Caco-2 (cell line): ENCODE results near the gene EMP1. TPM values are rescaled to one million over a fixed set of nuclear protein-coding genes. Genes with fewer than 3 reads are reported as not detected.

Source experiments
- BruUV-seq: library from RNA; stranded (reverse); fragments of 400-500 nt; replicated peaks from 2 replicates; lab custom pipeline; 2021; lab: Mats Ljungman, UMichigan
- CTCF ChIA-PET: fragments of 300-600 bp; sonication (Branson Sonifier 250); formaldehyde crosslinking; loops from one replicate; lab custom pipeline; 2022; ENCODE audit warnings: antibody characterized with exemption; lab: Charles Lee
- POLR2A ChIA-PET: fragments of 300-600 bp; sonication (Branson Sonifier 250); formaldehyde crosslinking; loops from one replicate; lab custom pipeline; 2022; ENCODE audit warnings: antibody characterized with exemption; lab: Charles Lee
- DNase-seq, 2 experiments: peaks; one replicate each; pipeline versions ENCODE4 v3.0.0 to v3.0.0-alpha.2; 2020 to 2022
- H3K27me3 ChIP-seq: replicated peaks from 2 replicates; pipeline ENCODE4 v1.6.0; 2011; ENCODE audit warnings: low read length; ENCODE audit not compliant: control insufficient read depth, insufficient read depth
- H3K36me3 ChIP-seq: 2 replicates; pipeline ENCODE4 v1.5.1; 2011; ENCODE audit warnings: low read length; ENCODE audit not compliant: control insufficient read depth, insufficient read depth
- H3K4me1 ChIP-seq: fragments of 250-450 bp; sonication (Bioruptor Pico); 2 replicates; pipeline ENCODE4 v1.5.1; 2020; ENCODE audit warnings: mild to moderate bottlenecking
- H3K4me3 ChIP-seq: 2 replicates; pipeline ENCODE4 v1.5.1; 2011; ENCODE audit warnings: low read depth, mild to moderate bottlenecking, control low read depth, low read length
- H3K9me3 ChIP-seq: fragments of 250-450 bp; sonication (Bioruptor Pico); 2 replicates; pipeline ENCODE4 v1.5.1; 2020; ENCODE audit warnings: mild to moderate bottlenecking, moderate library complexity
- H3K27ac Mint-ChIP-seq: one replicate; pipeline ENCODE4 v1.8.0; 2022; ENCODE audit warnings: mixed read lengths; ENCODE audit not compliant: unreplicated experiment
- H3K27me3 Mint-ChIP-seq: one replicate; pipeline ENCODE4 v1.8.0; 2022; ENCODE audit warnings: mixed read lengths; ENCODE audit not compliant: insufficient read depth, unreplicated experiment
- H3K36me3 Mint-ChIP-seq: one replicate; pipeline ENCODE4 v1.8.0; 2022; ENCODE audit warnings: mild to moderate bottlenecking, mixed read lengths; ENCODE audit not compliant: insufficient read depth, unreplicated experiment
- H3K4me1 Mint-ChIP-seq: one replicate; pipeline ENCODE4 v1.8.0; 2022; ENCODE audit warnings: low read depth, mixed read lengths; ENCODE audit not compliant: unreplicated experiment
- H3K4me3 Mint-ChIP-seq: one replicate; pipeline ENCODE4 v1.8.0; 2022; ENCODE audit warnings: mild to moderate bottlenecking, moderate library complexity, mixed read lengths; ENCODE audit not compliant: unreplicated experiment
- H3K9me3 Mint-ChIP-seq: one replicate; pipeline ENCODE4 v1.8.0; 2022; ENCODE audit warnings: mixed read lengths; ENCODE audit not compliant: unreplicated experiment
- CTCF ChIP-seq, 2 experiments: fragments of 200-600 bp in 1 of 2; IDR thresholded peaks; 1 replicate in 1 of 2; 2 replicates in 1 of 2; pipeline versions ENCODE4 v1.5.1 to v1.8.0; 2011 to 2022; ENCODE audit warnings: antibody characterized with exemption in 1 of 2, control low read depth in 1 of 2, inconsistent platforms in 1 of 2, low read depth in 1 of 2, low read length in 1 of 2, mild to moderate bottlenecking in 1 of 2, moderate library complexity in 1 of 2; ENCODE audit not compliant: insufficient read depth in 1 of 2, severe bottlenecking in 1 of 2, unreplicated experiment in 1 of 2
- intact Hi-C: fragments of 100-400 bp; cut with micrococcal nuclease; formaldehyde crosslinking; loops from one replicate; pipeline ENCODE4 v1.10.0; 2022; ENCODE audit not compliant: unreplicated experiment
- total RNA-seq: library from RNA; stranded (reverse); gene quantifications from 2 replicates; pipeline ENCODE4 v1.2.3, GENCODE V29; 2022

Gene EMP1
- total RNA-seq, 1 experiment from 2014 or later = 6.6 TPM

GRCh38 chr12:13255792-13256691 is 59.5 kb downstream of the EMP1 start:
- ChIA-PET CTCF (interaction anchor here (0.6 to 2.6 kb wide), 58 partner anchors 10 to 911 kb away, joined by 3 to 29 read pairs (median 4); partner anchors contain the start of genes FAM234B and GRIN2B), POLR2A (interaction anchor here (0.8 kb wide), 1 partner anchor 298 kb away, joined by 5 read pairs; no protein-coding TSS in a partner anchor)
- no peaks in the 10 kb centered on the region for H3K9me3 ChIP-seq
- Mint-ChIP-seq H3K36me3 (peaks cover 7% of the 10 kb centered on the region), H3K27me3 (no peaks in the 10 kb centered on the region), H3K4me3 (peak overlapping the region; percentile 88), H3K27ac (peak overlapping the region; percentile 90), H3K9me3 (no peaks in the 10 kb centered on the region), H3K4me1 (peaks cover 24% of the 10 kb centered on the region)
- peak overlapping the region; percentile 37 for H3K4me3 ChIP-seq
- BruUV-seq = no TSS peak
- peak; percentile 96 to 99 for DNase-seq
- peaks cover 23% of the 10 kb centered on the region for H3K4me1 ChIP-seq
- H3K36me3 ChIP-seq = no peaks in the 10 kb centered on the region
- intact Hi-C loops = loop anchor here (1.0 to 10.0 kb wide), 7 partner anchors 107 to 911 kb away; partner anchors contain the start of gene GRIN2B
- peak; percentile 98 to 100 for TF ChIP-seq CTCF (IDR thresholded peaks at IDR 0.05; ENCODE audit: insufficient read depth in 1 of 2, low read depth in 1 of 2, low read length in 1 of 2, severe bottlenecking in 1 of 2, unreplicated experiment in 1 of 2)
- no peaks in the 10 kb centered on the region for H3K27me3 ChIP-seq

DNA sequence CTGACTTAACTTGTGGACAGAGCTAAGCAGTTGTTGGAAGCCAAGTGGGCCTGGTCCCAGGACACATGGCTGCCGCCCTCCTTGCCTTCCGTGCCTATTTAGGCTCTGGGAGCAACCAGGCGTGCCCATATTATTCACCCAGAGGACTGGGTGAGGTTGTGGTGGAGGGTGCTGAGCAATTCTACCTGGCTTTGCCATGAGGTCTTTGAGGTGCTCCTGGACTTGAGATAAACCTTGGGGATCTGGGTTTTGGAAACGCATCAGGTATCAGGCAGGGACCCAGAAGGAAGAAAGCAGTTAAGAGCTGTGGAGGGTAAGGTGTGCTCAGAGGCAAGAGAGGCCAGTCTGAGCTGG is 60.1 kb downstream of the EMP1 start:
- H3K27me3 ChIP-seq = no peaks in the 10 kb centered on the region
- no peak for TF ChIP-seq CTCF (IDR thresholded peaks at IDR 0.05; ENCODE audit: insufficient read depth in 1 of 2, low read depth in 1 of 2, low read length in 1 of 2, severe bottlenecking in 1 of 2, unreplicated experiment in 1 of 2)
- Mint-ChIP-seq H3K9me3 (no peaks in the 10 kb centered on the region), H3K27me3 (no peaks in the 10 kb centered on the region), H3K27ac (no peak overlapping the region), H3K36me3 (peaks cover 7% of the 10 kb centered on the region), H3K4me3 (no peak overlapping the region), H3K4me1 (peaks cover 22% of the 10 kb centered on the region)
- ChIA-PET POLR2A (no interaction called here), CTCF (interaction anchor here (0.8 to 2.6 kb wide), 13 partner anchors 11 to 911 kb away, joined by 3 to 22 read pairs (median 9); partner anchors contain the start of gene GRIN2B)
- intact Hi-C loops = loop anchor here (2.0 to 10.0 kb wide), 5 partner anchors 198 to 911 kb away; partner anchors contain the start of gene GRIN2B
- H3K36me3 ChIP-seq = no peaks in the 10 kb centered on the region
- H3K4me1 ChIP-seq = peaks cover 23% of the 10 kb centered on the region
- BruUV-seq = no TSS peak
- no peak overlapping the region for H3K4me3 ChIP-seq
- DNase-seq = no peak
- H3K9me3 ChIP-seq = no peaks in the 10 kb centered on the region

DNA sequence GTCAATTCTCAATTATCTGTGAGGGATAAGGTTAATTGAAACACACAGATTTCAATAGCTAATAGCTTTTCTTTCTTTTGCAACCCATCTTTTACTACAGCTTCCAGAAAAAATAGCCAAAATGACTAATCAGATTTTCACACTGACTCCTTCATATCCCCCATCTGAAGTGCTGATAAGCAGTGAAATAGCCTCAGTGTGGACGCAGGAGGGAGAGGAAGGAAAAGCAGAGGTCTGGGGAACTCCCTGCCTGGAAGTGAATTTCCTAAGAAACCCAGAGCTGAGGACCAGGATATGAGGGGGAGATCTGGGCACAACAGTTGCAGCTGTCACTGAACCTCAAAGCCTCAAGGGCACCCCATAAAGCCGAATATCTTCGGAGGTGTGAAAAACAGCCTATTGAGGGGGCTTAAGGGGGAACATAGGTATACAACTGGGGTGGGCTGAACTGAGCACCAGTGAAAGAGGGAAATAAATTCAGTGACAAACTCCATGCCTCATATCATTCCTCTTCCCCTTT is 60.9 kb downstream of the EMP1 start:
- Histone ChIP-seq H3K9me3 (no peaks in the 10 kb centered on the region), H3K4me3 (no peak overlapping the region), H3K27me3 (no peaks in the 10 kb centered on the region), H3K4me1 (peaks cover 23% of the 10 kb centered on the region), H3K36me3 (no peaks in the 10 kb centered on the region)
- BruUV-seq = no TSS peak
- ChIA-PET CTCF (interaction anchor here (1.0 kb wide), 1 partner anchor 89 kb away, joined by 4 read pairs; no protein-coding TSS in a partner anchor), POLR2A (interaction anchor here (1.0 kb wide), 1 partner anchor 725 kb away, joined by 4 read pairs; no protein-coding TSS in a partner anchor)
- H3K27me3 Mint-ChIP-seq = no peaks in the 10 kb centered on the region
- no peak for TF ChIP-seq CTCF (IDR thresholded peaks at IDR 0.05; ENCODE audit: insufficient read depth in 1 of 2, low read depth in 1 of 2, low read length in 1 of 2, severe bottlenecking in 1 of 2, unreplicated experiment in 1 of 2)
- peaks cover 7% of the 10 kb centered on the region for H3K36me3 Mint-ChIP-seq
- H3K27ac Mint-ChIP-seq = no peak overlapping the region
- intact Hi-C loops = loop anchor here (2.0 to 10.0 kb wide), 5 partner anchors 197 to 910 kb away; partner anchors contain the start of gene GRIN2B
- peaks cover 19% of the 10 kb centered on the region for H3K4me1 Mint-ChIP-seq
- no peak for DNase-seq
- no peaks in the 10 kb centered on the region for H3K9me3 Mint-ChIP-seq
- no peak overlapping the region for H3K4me3 Mint-ChIP-seq
